ENCODE measurements around the gene PHYKPL. TPM values are rescaled to one million over a fixed set of nuclear protein-coding genes. Genes with fewer than 3 reads are reported as not detected.

The PHYKPL gene
- total RNA-seq, 1 experiment from 2014 or later = 48.8 TPM

GRCh38 chr5:178236126-178236525 lies 3.5 kb upstream of the PHYKPL start:
- Histone ChIP-seq H3K9me3 (ENCODE audit: control insufficient read depth, low read depth, low read length) (no peaks in the 10 kb centered on the region), H3T11ph (ENCODE audit: low read length) (no peak overlapping the region), H3K56ac (ENCODE audit: insufficient read length, low read depth, low read length) (no peak overlapping the region), H3K4me2 (ENCODE audit: insufficient read depth, insufficient read length, low read length) (no peak overlapping the region), H2AFZ (ENCODE audit: low read length) (no peak overlapping the region), H3K27me3 (ENCODE audit: insufficient read depth, low read length) (no peaks in the 10 kb centered on the region), H3K23me2 (ENCODE audit: insufficient read length, low read depth, low read length, poor library complexity, severe bottlenecking) (peaks cover 3% of the 10 kb centered on the region), H3K27ac (ENCODE audit: insufficient read length, low read depth, low read length) (no peak overlapping the region), H2BK12ac (ENCODE audit: insufficient read length, low read depth, low read length) (no peak overlapping the region), H4K8ac (replicated peaks; ENCODE audit: insufficient read length, low read depth, low read length) (no peak overlapping the region), H3K4me1 (ENCODE audit: insufficient read depth, low read length) (no peaks in the 10 kb centered on the region), H2BK5ac (ENCODE audit: insufficient read length, low read length) (no peak overlapping the region), H3K79me1 (ENCODE audit: insufficient read depth, low read depth, low read length, poor library complexity, severe bottlenecking) (no peaks in the 10 kb centered on the region), H3K18ac (ENCODE audit: insufficient read length, low read depth, low read length) (no peak overlapping the region), H3K23ac (ENCODE audit: insufficient read length, low read depth, low read length) (no peak overlapping the region), H2BK120ac (ENCODE audit: low read depth, low read length, poor library complexity, severe bottlenecking) (no peak overlapping the region), H2BK20ac (ENCODE audit: low read depth, low read length, poor library complexity, severe bottlenecking) (no peak overlapping the region), H2AK5ac (ENCODE audit: insufficient read length, low read length) (no peak overlapping the region), H3K14ac (ENCODE audit: insufficient read depth, low read length) (no peak overlapping the region), H3K9ac (ENCODE audit: extremely low read depth, insufficient read length, low read length) (no peak overlapping the region), H4K20me1 (ENCODE audit: control insufficient read depth, insufficient read depth, insufficient read length) (no peaks in the 10 kb centered on the region), H2BK15ac (ENCODE audit: low read depth, low read length) (no peak overlapping the region), H4K91ac (ENCODE audit: insufficient read length, low read depth, low read length) (no peak overlapping the region), H4K5ac (ENCODE audit: insufficient read length, low read depth, low read length) (no peak overlapping the region), H3K4ac (ENCODE audit: low read depth, low read length) (no peak overlapping the region), H3K79me2 (ENCODE audit: insufficient read depth, low read length) (peaks cover 1% of the 10 kb centered on the region; the same call in 1 of the 2 replicates)
- H3K9me3 Mint-ChIP-seq = no peaks in the 10 kb centered on the region; a peak in 1 of 5 replicates
- H3K4me1 Mint-ChIP-seq = peaks cover 17 to 24% of the 10 kb centered on the region in 2 experiments
- no peak for TF ChIP-seq CTCF (conservative IDR thresholded peaks at IDR 0.05)
- DNase-seq = no peak
- WGBS (ENCODE audit: extremely low coverage, insufficient read length, low lambda C conversion rate) = no CpG with 5 or more reads among the region's 9 CpGs
- no peak overlapping the region for H3K27ac Mint-ChIP-seq
- H3K36me3 Mint-ChIP-seq (ENCODE audit: insufficient read depth in 1 of 3, low read depth in 3 of 3) = peaks cover 2 to 7% (median 6%) of the 10 kb centered on the region in 3 experiments; a peak in 5 of 7 replicates
- H3K4me3 Mint-ChIP-seq = no peak overlapping the region
- peaks cover 1% of the 10 kb centered on the region; the same call in 1 of the 2 replicates for H3K27me3 Mint-ChIP-seq (ENCODE audit: low read depth)
